SU-DHL-6 (cell line): ENCODE measurements around the gene TESMIN.

Experiments
- H2AFZ ChIP-seq: fragments of 200-600 bp; sonication (generic); 2 replicates; pipeline ENCODE4 v1.6.1; 2014; ENCODE audit warnings: low read depth, mild to moderate bottlenecking, moderate library complexity, mixed read lengths, antibody characterized with exemption, low read length; ENCODE audit not compliant: severe bottlenecking
- H3F3A ChIP-seq: fragments of 200-600 bp; shearing (Covaris generic); 2 replicates; pipeline ENCODE4 v1.6.0; 2016; ENCODE audit warnings: antibody characterized with exemption, mild to moderate bottlenecking; ENCODE audit not compliant: insufficient read depth
- H3K27ac ChIP-seq: fragments of 200-600 bp; sonication (generic); 2 replicates; pipeline ENCODE4 v1.5.1; 2016; ENCODE audit warnings: low read depth, mild to moderate bottlenecking, low read length, moderate library complexity, mixed read lengths
- H3K27me3 ChIP-seq: fragments of 200-600 bp; sonication (generic), shearing (Covaris generic); 2 replicates; pipeline ENCODE4 v1.6.0; 2014; ENCODE audit warnings: mild to moderate bottlenecking, low read length
- H3K36me3 ChIP-seq: fragments of 200-600 bp; sonication (generic); 2 replicates; pipeline ENCODE4 v1.6.1; 2014; ENCODE audit warnings: mild to moderate bottlenecking, low read length, mixed read lengths
- H3K4me2 ChIP-seq: fragments of 300-600, 200-600 bp; shearing (Covaris generic), sonication (generic); 2 replicates; pipeline ENCODE4 v1.6.0; 2014; ENCODE audit warnings: low read length, low read depth, mild to moderate bottlenecking; ENCODE audit not compliant: poor library complexity, severe bottlenecking
- H3K4me3 ChIP-seq: fragments of 200-600 bp; sonication (generic); 2 replicates; pipeline ENCODE4 v1.5.1; 2014; ENCODE audit warnings: antibody characterized with exemption, low read length, mild to moderate bottlenecking, mixed read lengths; ENCODE audit not compliant: insufficient read depth, poor library complexity, severe bottlenecking
- H3K79me2 ChIP-seq: fragments of 200-600 bp; sonication (generic); 2 replicates; pipeline ENCODE4 v1.6.1; 2014; ENCODE audit warnings: mild to moderate bottlenecking, low read length, moderate library complexity; ENCODE audit not compliant: insufficient read depth
- H3K9ac ChIP-seq: fragments of 200-600 bp; sonication (generic); 2 replicates; pipeline ENCODE4 v1.7.0; 2014; ENCODE audit warnings: mild to moderate bottlenecking, low read length
- H3K9me2 ChIP-seq: fragments of 200-600 bp; sonication (generic); replicated peaks from 2 replicates; pipeline ENCODE4 v1.6.1; 2014; ENCODE audit warnings: low read length; ENCODE audit not compliant: insufficient read depth
- H3K9me3 ChIP-seq: fragments of 200-600 bp; sonication (generic); 2 replicates; pipeline ENCODE4 v1.6.1; 2014; ENCODE audit warnings: low read length, mixed read lengths; ENCODE audit not compliant: insufficient read depth
- H4K20me1 ChIP-seq: fragments of 200-600 bp; sonication (generic); 2 replicates; pipeline ENCODE4 v1.6.1; 2014; ENCODE audit warnings: low read depth, mild to moderate bottlenecking, antibody characterized with exemption, low read length, moderate library complexity, mixed read lengths
- CTCF ChIP-seq: fragments of 200-600 bp; sonication (generic); IDR thresholded peaks from one replicate; pipeline ENCODE4 v1.5.1; 2017; ENCODE audit warnings: antibody characterized with exemption, mild to moderate bottlenecking, low read length, moderate library complexity; ENCODE audit not compliant: insufficient read depth, poor library complexity, severe bottlenecking
- EZH2phosphoT487 ChIP-seq: fragments of 200-600 bp; sonication (generic), shearing (Covaris generic); conservative IDR thresholded peaks from 2 replicates; pipeline ENCODE4 v1.6.1; 2018; ENCODE audit warnings: mild to moderate bottlenecking, antibody characterized with exemption, low read length, moderate library complexity, mixed read lengths

Gene TESMIN

DNA sequence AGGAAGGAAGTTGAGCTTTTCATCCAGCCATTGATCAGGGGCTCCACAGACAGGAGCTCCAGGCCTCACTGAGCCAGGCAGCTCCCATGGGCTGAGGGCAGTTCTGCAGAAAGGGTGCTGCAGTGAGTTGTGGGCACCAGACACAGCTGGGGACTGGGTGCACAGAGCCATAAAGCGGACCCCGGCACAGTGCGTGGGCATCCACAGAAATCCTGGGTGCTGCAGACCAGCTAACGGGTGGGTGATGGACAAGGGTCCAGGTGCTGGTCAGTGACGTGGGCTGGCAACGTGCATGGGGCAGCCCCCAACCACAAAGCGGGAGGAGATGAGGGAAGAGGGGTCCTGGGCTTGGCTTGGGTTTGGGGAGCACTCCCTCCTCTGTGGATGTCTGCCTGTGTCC, 86.4 kb downstream of the TESMIN start:
- Histone ChIP-seq H3F3A (no peaks in the 10 kb centered on the region), H3K79me2 (no peaks in the 10 kb centered on the region), H4K20me1 (no peaks in the 10 kb centered on the region), H3K27ac (no peak overlapping the region), H3K9ac (no peak overlapping the region), H3K9me2 (no peaks in the 10 kb centered on the region), H3K4me2 (no peak overlapping the region), H3K4me3 (no peak overlapping the region), H3K27me3 (no peaks in the 10 kb centered on the region), H3K36me3 (no peaks in the 10 kb centered on the region), H2AFZ (no peak overlapping the region), H3K9me3 (no peaks in the 10 kb centered on the region)
- TF ChIP-seq CTCF = no peak
- no peak for TF ChIP-seq EZH2phosphoT487

DNA sequence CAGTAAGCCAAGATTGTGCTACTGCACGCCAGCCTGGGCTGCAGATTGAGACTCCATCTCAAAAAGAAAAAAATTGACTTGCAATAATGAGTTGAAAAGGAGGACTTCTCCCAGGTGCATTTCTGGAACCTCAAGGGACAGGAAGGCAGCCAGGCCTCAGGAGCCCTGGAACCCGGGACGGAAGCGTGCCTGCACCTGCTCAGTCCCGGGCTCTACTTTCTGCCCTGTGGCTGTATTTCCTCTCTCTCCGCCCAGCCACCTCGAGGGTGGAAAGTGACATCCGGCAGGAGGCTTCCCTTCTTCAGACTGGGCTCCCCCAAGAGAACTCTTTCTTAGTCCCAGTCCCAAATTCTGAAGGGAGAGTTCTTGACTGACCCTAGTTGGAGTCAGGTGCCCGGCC, 87.2 kb downstream of the TESMIN start:
- no peaks in the 10 kb centered on the region for H3K79me2 ChIP-seq
- no peaks in the 10 kb centered on the region for H3K9me3 ChIP-seq
- no peaks in the 10 kb centered on the region for H4K20me1 ChIP-seq
- H3K9ac ChIP-seq = no peak overlapping the region
- H2AFZ ChIP-seq = no peak overlapping the region
- H3F3A ChIP-seq = no peaks in the 10 kb centered on the region
- no peak overlapping the region for H3K27ac ChIP-seq
- no peaks in the 10 kb centered on the region for H3K9me2 ChIP-seq
- H3K4me3 ChIP-seq = no peak overlapping the region
- no peaks in the 10 kb centered on the region for H3K27me3 ChIP-seq
- H3K36me3 ChIP-seq = no peaks in the 10 kb centered on the region
- TF ChIP-seq CTCF (no peak), EZH2phosphoT487 (no peak)
- H3K4me2 ChIP-seq = no peak overlapping the region

GRCh38 chr11:68663482-68664010, 87.8 kb downstream of the TESMIN start:
- H3K9ac ChIP-seq = no peak overlapping the region
- H3K9me2 ChIP-seq = no peaks in the 10 kb centered on the region
- H3K36me3 ChIP-seq = no peaks in the 10 kb centered on the region
- no peaks in the 10 kb centered on the region for H4K20me1 ChIP-seq
- no peaks in the 10 kb centered on the region for H3K79me2 ChIP-seq
- no peak overlapping the region for H3K4me2 ChIP-seq
- no peak overlapping the region for H3K4me3 ChIP-seq
- H3F3A ChIP-seq = no peaks in the 10 kb centered on the region
- no peaks in the 10 kb centered on the region for H3K27me3 ChIP-seq
- TF ChIP-seq CTCF (no peak), EZH2phosphoT487 (no peak)
- H3K27ac ChIP-seq = no peak overlapping the region
- no peak overlapping the region for H2AFZ ChIP-seq
- H3K9me3 ChIP-seq = no peaks in the 10 kb centered on the region
